GM13977 (cell line): ENCODE data around the gene CTIF.

ENCODE experiments used
- DNase-seq: peaks from one replicate; pipeline ENCODE4 v3.0.0; 2012; ENCODE audit warnings: low spot score
- in situ Hi-C: fragments of 300-500 bp; cut with MboI; formaldehyde crosslinking; loops from one replicate; pipeline ENCODE4 v1.12.0; 2022; ENCODE audit warnings: low sequenced_read_pairs, low pct_unique_long_range_greater_than_20kb, mixed read lengths, inconsistent platforms; ENCODE audit not compliant: unreplicated experiment
- TF ChIP-seq, protein P1 (sequence below): IDR thresholded peaks from 2 replicates; pipeline ENCODE4 v1.5.1; 2012; ENCODE audit warnings: mild to moderate bottlenecking, control low read depth; ENCODE audit not compliant: insufficient read depth; ENCODE audit errors: extremely low read depth, missing control alignments

CTIF gene

DNA sequence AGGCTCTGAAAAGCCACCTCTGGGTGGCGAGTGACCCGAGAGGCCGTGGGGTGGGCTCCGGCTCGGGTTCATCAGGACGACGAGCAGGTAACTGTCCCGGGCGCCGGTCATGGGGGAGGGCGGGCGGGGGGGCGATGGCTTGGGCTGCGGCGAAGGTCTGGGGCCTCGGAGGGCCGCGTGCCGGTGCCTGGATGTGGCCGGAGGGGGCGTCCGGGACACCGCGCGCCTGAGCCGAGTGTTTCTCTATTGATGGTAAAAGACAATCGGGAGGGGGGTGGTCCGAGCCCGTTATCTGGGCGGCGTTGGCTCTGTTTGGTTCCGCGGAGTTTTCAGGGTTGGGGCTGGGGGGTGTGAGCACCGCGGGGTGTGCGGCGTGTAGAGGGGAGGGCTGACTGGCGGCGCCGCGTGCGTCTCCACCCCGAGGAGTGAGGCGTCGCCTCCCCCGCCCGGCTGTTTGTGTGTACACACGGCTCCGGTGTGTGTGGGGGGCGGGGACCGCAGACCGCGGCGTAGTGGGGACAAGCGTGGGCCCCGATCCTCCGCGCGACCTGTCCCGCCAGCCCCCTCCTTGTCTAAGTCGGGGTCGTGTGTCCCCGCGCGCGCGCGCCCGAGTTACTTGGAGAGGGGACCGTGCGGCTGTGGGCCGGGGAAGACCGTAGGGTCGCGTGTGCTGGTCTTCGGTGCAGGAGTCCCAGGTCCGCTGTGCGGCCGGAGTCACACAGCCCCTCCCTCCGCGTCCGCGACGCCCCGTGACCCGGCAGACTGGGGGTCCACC lies 1.6 kb downstream of the CTIF start:
- TF ChIP-seq, protein P1, sequence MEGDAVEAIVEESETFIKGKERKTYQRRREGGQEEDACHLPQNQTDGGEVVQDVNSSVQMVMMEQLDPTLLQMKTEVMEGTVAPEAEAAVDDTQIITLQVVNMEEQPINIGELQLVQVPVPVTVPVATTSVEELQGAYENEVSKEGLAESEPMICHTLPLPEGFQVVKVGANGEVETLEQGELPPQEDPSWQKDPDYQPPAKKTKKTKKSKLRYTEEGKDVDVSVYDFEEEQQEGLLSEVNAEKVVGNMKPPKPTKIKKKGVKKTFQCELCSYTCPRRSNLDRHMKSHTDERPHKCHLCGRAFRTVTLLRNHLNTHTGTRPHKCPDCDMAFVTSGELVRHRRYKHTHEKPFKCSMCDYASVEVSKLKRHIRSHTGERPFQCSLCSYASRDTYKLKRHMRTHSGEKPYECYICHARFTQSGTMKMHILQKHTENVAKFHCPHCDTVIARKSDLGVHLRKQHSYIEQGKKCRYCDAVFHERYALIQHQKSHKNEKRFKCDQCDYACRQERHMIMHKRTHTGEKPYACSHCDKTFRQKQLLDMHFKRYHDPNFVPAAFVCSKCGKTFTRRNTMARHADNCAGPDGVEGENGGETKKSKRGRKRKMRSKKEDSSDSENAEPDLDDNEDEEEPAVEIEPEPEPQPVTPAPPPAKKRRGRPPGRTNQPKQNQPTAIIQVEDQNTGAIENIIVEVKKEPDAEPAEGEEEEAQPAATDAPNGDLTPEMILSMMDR = peak; percentile 26
- in situ Hi-C loops = no loop called here
- DNase-seq = peak; percentile 68

DNA sequence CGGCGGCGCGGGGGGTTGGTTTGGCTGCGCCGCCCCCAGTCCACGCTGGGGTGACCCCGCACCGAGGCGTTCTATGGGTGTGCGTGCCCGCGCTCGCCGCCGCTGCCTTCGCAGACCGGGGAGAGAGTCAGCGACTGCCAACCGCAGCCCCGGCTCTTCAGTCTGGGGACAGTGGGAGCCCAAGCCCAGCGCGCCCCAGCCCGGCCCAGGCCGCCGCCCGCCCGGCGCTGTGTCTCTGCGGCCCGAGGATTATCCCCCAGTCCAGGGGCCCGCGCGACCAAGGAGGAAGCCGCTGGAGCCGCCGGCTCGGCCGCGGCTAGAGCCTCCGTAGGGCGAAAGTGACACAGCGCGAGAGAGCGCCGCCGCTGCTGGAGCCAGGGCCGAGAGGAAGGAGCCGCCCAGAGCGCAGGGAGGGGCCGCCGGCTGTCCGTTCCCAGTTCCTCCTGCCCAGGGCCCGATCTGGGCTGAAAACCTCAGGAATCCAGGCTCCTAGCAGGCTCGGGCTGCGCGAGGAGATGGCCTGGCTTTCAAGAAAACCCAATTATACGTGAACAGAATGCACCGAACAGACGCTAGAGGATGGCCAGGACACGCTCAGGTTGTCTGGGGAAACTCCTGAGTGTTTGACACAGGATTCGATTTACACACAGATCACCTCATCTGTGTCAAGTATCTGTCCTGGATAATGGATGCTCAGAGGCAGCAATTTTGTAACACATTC lies 2.4 kb downstream of the CTIF start:
- DNase-seq = peak; percentile 65
- in situ Hi-C loops = no loop called here
- TF ChIP-seq, protein P1 = peak; percentile 8

DNA sequence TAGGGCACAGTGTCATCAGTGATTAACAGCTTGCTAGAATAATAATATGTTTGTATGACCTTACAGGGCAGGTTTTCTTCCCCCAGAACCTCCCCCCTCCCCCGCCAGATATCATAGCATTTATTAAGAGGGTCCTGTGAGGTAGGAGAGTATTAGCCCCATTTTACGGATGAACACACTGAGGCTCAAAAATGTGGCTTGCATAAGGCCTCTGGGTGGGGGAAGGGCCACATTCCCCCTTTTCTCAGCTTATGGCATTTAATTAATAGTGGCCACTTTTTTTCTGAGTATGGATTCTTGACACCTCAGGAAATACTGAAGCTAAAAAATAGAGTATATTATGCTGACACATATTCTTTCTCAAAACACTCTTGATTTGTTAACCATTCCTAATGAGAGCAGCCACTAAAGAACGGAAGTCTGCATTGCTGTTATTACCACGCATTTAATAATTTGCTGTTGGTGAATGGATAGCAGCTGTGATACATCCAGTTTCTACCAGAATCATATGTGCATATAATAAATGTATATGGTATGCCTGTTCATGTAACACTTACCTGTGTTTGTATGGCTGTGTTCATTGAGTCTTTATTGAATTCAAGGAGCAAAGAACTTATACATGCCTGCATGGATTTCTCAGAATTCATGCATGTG lies 3.0 kb downstream of the CTIF start:
- TF ChIP-seq, protein P1 = no peak
- in situ Hi-C loops = no loop called here
- DNase-seq = no peak

DNA sequence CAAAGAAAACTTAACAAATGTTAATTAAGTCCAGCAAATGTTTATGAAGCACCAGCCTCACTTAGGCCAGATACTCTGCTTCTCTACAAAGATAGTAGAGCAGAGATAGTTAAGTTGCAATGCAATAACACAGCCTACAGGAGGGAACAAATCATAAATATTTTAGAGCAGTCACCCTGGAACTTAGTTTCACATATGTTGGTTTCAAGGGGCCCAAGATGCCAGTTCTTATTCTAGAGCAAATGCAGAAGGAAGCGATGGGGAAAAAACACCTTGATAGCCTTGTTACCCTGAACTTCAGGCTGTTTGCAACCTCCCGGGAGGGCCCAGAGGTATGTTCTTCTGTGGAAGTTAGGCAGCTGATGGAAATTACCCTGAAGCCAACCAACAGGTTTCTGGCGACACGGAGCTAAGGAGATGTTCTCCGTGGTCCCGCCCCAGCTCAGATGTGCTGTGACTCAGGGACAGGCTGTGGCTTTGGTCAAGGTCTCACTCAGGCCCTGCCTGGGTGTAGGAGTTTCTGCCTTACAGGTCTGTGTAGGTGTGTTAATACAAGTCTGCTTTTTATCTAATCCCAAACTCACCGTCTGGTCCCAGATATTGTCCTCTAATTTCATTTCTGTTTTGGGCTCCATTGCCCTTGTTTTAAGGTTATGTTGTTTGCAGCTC lies 3.8 kb downstream of the CTIF start:
- in situ Hi-C loops = no loop called here
- TF ChIP-seq, protein P1 = no peak
- DNase-seq = no peak

DNA sequence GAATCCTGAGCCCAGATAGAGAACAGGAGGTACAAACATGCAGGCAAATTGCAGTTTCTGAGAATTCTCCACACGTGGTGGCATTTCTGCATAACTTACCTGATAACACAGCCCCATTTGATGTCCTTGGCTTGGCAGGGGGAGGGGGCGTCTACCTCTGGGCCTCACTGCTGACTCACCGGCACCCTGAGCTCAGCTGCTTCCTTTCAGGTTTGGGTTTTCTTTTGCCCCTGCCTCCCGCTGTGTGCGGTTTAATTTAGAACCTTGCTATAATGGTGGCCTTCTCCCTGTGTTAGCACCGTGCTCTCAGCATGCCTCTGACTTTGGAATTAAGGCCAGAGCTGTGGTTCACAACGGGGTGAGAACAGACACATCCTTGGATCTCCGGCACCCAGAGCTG lies 4.4 kb downstream of the CTIF start:
- in situ Hi-C loops = no loop called here
- TF ChIP-seq, protein P1 = no peak
- DNase-seq = no peak

DNA sequence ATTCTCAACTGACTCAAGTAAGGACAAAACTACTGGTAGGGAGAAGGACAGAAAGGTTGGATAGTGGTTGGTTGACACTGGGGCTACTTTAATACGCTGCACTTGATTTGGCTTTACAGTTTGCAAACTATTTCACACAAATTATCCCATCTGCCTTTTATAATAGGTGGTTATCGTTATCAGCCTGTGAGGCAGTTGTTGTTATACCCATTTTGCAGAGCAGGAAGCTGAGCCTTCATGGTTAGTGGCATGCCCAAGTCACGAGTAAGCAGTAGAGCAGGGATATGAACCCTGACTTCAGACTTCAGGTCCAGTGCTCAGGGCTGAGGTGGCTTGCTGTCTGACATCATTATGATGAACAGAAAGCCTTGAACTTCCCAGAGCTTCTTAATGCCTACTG lies 5.3 kb downstream of the CTIF start:
- DNase-seq = no peak
- TF ChIP-seq, protein P1 = no peak
- in situ Hi-C loops = no loop called here
